ENCODE results near the gene BOD1.

BOD1 gene

DNA sequence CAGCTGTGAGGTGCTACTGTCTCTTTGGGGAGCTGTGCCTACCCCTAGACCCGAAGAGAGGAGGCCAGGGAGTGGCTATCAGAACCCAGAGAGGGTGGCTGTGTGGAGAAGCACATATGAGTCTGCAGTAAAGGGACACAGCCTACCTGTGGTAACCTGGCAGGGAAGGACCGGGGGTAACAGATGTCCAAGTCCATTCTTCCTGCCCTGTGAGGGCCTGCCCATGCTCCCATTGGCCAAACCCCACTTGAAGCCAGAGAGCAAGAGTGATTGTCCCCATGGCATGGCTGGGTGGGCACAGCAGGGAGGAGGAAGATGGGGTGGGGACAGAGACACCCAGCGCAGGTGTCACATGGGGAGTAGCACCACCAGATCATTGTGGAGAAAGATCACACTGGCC lies 39.3 kb downstream of the BOD1 start:
- no peak for DNase-seq (ENCODE audit: low spot score)

DNA sequence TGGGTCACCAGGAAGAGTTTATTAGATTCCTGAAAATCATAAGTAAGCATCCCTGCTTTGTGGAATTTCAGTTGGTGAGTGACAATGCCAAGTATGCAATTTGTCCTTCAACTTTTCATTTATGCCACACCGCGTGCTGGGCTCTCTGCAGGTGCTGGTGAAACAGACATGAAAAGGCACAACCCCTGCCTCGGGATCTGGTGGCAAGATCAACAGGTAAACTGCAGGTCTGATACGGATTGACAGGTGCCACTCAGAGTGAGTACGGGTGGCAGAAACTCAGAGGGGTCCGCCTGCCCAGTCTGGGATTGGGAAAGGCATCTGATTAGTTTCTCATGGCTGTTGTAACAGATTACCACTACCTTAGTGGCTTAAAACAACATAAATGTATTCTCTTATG lies 40.5 kb downstream of the BOD1 start:
- no peak for DNase-seq (ENCODE audit: low spot score)

DNA sequence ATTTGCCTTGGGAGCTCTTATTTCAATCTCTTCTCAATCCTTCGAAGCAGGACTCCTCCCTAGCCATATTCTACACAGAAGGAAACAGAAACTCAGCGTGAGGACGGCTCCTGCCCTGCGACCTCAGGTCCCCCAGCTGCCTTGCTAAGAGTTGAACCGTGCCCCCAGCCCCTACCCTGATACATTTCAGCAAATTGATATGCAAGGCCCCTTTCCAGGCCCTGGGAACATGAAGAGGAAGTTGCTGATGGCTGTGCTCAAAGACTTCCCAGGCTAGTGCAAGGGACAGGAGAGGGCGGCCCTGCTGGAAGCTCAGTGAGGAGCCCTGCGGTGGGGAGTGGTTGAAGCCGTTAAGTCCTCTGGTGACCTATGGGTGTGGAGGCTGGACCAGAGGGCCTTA lies 41.5 kb downstream of the BOD1 start:
- no peak for DNase-seq (ENCODE audit: low spot score)

DNA sequence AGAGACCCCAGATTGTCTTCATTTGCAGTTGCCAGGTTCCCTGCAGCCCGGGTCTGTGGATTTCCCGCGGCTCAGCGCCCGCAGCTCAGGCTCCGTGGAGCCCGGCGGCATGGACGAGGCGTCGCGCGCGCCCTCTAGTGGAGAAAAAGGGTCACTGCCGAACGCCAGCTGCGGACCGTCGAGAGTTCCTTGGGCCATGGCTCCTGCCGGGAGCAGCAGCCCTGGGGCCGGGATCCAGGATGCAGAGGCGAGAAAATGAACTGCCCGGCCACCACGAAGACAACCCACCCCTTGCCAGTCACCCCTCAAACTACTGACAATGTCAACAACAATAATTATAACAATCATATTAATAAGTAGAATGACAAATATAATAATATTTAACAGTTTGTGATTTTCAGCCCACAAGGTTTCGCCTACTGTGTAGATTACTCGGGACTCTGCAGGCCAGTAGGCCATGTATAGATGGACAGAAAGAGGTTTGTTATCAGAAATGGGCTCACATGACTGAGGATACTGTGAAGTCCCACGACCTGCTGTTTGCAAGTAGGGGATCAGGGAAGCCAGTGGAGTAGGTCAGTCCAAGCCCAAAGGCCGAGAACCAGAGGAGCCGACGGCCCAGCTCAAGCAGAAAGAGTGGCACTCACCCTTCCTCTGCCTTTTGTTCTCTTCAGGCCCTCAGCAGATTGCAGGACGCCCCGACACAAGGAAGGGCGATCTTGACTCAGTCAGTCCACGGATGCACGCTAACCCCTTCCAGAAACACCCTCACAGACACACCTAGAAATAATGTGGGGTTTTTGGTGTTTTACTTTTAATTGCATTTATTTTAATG lies 43.1 kb downstream of the BOD1 start:
- DNase-seq (ENCODE audit: low spot score): peak; percentile 75

DNA sequence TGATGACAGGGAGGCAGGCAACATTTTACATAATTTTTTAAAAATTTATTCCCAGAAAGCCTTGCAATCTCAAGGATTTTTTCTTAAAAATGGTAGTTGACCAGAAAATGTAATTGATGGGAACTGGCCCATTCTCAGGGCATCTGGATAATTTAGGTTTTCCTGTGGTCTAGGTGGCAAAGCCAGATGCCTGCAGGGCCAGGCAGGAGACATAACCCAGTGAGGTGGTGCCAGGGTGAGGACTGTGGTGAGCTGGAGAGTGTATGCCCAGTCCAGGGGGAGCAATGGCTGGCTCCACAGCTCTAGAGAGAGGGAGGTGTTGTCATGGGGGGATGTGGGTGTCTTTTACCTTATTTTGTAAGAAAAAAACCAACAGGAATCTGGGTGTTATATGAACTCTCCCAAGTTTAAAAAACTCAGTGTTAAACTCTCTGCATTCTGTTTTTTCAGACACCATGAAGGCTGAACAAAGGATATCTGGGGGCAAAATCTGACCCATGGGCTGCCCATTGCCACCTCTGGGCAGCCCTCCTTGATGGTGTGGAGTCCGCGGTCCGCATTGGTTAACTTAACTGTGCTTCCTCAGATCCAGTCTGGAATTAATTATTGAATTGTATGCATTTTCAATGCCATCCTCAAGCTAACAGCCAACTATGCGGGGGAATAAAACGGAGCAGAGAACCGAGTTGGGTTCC lies 43.9 kb downstream of the BOD1 start:
- no peak for DNase-seq (ENCODE audit: low spot score)

DNA sequence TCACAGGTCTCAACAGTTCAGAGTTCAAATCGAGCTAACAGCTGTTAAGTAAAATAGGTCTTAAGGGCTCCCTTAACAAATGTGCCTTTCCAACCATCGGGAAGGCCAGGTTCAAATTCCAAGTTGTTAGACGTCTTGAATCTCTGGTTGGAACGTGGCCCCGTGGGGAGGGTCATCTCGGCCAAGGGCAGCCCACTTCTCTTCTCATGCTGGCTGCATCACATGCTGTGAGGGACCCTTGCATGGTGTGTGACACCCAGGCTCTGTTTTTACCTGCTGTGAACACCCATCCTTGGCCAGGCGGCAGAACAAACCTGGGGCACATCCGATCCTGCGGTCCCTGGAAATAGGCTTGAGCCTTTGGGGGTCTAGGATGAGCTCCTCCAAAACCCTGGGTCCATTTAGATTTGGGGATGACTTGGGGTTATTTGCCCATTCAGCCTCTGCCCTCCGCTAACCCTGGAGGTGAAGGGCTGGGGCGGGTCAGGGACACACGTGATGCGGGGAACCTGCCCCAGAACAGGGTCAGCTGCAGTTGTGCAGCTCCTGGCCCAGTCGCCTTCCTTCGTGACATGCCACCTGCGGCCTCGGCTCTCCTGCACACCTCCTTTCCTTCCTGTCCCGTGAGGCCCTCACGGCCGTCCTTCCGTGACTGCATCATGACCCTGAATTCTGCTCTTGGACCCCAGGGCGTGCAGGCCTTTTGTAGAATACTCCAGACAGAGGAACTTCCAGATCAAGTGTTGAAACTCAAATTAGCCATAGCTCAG lies 45.9 kb downstream of the BOD1 start:
- DNase-seq (ENCODE audit: low spot score): no peak

DNA sequence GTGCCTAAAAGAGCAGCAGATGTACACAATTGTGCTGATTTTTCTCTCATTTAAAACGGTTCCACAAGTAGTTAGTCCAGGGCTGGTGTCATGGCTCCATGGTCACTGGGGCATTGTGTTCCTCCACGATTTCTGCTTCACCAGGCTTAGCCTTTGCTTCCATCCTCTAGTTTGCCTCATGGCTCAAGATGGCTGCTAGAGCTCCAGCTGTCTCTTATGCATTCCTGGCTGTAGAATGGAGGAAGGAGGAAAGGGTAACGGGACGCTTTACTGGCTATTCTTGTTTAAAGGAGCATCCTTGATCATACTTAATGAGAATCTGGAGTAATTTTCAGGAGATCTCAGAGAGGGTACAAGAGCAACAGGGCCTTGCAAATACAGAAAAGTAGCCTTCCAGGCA lies 47.7 kb downstream of the BOD1 start:
- no peak for DNase-seq (ENCODE audit: low spot score)

DNA sequence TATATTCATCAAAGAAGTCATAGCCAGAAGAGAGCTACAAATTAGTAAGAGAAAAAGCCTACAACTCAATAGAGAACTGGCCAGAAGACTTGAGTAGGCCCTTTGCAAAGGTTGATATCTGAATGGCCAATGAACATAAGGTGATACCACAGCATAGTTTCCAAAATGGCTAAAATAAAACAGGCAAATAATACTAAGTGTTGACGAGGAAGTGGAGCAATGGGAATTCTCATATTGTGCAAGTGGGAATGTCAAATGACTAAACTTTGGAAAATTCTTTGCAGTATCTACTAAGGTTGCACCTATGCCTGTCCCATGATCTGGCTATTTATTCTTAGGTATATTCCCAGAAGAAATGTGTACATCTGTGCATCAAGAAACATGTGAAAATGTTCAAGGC lies 48.3 kb downstream of the BOD1 start:
- DNase-seq (ENCODE audit: low spot score): no peak

DNA sequence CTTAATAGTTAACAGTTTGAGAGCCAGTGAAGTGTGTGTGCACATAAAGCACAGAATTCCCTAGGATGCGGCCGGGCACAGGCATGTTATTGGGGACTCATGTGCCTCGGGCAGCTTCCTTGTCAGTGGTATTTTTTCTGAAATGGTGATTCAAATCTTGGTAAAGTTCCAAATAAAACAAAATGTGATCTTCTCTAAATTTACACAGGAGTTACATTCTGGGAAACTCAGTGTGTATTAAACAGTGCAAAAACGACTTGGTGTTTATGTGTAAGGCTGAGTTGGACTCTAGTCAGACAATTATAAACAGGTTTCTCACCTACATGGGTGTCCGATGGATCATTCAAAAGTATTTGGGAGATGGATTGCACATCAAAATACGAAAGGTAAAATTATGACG lies 48.9 kb downstream of the BOD1 start:
- no peak for DNase-seq (ENCODE audit: low spot score)

DNA sequence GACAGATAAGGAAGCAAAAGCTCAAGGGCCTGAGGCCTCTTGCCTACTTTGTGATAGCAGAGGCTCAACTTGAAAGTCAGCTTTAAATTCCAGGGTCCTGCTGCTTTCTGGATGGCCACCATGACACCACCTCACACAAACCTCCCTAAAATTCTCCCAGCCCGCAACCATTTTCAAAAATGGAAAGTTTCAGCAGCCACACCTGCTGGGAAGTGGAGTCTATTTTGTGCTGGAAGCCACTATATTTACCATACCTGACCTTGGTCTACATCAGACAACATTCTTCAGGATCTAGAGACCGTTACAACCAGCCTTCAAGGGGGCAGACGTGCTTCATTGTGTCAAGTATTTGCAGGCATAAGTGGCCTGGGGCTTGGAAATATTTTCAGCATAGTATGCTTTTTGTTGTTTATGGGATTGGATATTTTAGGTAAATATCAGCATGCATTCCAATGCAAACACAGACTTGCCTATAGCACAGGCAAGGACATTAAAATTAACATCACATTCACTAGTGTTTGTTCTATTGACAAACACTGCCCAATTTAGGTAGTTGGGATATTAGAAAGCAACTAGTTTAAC lies 50.9 kb downstream of the BOD1 start:
- DNase-seq (ENCODE audit: low spot score): no peak

DNA sequence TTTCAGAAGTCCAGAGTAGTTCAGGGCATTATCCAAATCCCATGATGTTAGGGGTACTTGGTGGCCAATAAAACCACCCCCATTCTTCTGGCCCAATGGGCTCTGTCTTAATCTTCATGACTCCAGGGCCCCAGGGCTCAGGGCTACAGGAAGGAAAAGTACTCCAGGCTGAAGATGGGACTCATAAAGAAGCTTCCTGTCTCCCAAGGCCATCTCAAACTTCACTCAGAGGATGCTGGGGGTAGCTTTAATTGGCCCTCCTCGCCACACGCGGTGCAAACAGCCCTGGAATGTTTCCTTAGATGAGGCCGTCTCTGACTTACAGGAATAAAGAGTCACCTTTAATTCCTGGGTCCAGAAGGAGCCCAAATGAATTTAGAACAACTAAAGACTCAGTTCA lies 52.3 kb downstream of the BOD1 start:
- DNase-seq (ENCODE audit: low spot score): no peak

DNA sequence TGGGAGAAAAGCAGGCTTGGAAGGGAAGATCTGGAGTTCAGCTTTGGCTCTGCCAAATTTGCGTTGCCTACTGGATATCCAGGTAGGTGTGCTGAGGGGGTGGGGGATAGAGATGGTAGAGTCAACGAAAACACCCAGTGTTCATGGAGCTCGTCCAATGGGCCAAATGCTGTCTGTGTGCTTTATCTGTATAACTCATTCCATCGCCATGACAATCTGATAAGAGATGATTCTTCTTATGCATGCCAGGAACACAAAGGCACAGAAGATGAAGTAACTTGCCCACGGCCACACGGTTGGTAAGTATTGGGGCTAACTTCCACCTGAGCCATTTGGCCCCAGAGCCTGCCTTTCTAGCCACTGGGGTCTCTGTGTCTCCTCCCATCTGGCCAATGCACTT lies 53.2 kb downstream of the BOD1 start:
- no peak for DNase-seq (ENCODE audit: low spot score)

DNA sequence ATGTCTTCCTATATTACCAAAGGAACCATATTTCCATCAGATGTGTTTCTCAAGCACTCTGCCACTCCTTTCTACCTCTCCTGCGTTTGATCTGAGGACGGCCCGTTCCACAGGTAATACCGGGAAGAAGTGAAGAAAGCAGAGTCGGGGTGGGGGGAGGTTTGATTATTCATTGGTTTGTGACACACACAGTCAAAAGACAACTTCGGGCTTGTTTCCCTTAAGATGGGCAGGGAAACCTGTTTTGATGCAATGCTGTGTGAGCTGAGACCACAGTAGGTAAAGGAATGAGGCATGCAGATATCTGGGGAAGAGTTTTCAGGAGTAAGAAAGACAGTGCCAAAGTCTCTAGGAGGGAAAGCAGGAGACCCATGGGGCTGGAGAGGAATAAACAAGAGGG lies 54.0 kb downstream of the BOD1 start:
- no peak for DNase-seq (ENCODE audit: low spot score)
